Renal cortical epithelial cell (primary cell): ENCODE data around the gene TPO. TPM values are rescaled to one million over a fixed set of nuclear protein-coding genes. Genes with fewer than 3 reads are reported as not detected.

Experiments used
- DNase-seq: peaks from one replicate; pipeline ENCODE4 v3.0.0-alpha.2; 2011; ENCODE audit warnings: low read depth
- total RNA-seq: library from RNA; depleted of rRNA; stranded (reverse); fragments of >200 nt; gene quantifications from 2 replicates; pipeline ENCODE4 v1.2.3, GENCODE V29; 2014

Gene TPO
- total RNA-seq, 1 donor from 2014 or later: not detected

DNA sequence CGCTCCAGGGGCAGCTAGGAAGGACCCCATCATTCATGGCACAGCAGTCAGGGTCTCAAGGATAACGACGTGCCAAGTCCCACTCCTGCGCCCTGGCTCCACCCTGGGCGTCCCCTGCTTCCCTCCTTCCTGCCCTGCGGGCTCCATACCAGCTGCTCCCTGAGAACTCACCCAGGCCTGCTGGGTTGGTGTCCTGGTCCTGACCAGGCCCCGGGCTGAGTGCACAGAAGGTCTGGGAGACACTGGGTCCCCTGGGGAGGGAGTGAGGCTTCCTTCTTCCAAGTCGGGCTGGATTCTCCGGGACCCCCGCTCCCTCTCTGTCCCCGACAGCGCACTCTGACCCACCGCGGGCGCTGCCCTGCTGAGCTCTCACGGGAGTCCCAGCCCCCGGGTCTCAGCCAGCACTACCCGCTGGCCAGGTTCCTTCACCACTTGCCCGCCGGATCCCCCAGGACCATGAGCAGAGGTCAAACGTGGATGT lies 170.8 kb downstream of the TPO start:
- no peak for DNase-seq

DNA sequence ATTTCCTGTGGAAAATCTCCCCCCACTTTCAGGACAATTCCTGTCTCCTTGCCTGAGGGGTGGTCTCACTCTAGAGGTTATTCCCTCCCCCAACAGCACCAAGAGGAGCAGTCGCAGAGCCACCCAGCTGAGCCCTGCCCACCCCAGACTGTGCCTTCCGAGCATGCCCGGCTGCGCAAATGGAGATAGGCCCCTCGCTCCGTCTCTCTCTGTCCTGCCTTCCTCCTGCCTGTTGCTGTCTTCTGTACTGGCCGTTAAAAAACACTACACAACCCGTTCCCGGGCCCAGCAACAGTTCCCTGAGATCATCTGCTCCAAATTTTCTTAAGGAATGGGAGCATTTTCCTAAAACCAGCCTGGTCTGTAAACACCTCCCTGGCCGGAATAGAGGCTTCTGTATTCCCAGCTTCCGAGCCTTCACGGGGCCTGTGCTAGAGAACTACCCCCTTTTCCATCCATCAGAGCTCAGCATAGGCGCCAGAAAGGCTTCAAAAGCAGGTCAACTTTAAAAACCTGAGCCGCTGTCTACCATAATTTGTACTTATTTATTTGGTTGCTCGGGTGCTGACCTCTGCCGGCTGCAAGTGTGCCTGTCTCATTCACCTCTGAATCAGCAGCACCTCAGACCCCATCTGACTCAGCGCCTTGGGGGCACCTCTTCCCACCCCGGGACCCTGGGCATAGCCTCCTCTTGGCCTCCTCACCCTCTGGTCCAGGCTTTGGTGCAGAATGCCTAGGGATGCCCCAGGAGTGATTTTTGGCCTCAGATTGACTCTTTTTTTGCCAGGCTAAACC lies 171.6 kb downstream of the TPO start:
- DNase-seq: no peak

DNA sequence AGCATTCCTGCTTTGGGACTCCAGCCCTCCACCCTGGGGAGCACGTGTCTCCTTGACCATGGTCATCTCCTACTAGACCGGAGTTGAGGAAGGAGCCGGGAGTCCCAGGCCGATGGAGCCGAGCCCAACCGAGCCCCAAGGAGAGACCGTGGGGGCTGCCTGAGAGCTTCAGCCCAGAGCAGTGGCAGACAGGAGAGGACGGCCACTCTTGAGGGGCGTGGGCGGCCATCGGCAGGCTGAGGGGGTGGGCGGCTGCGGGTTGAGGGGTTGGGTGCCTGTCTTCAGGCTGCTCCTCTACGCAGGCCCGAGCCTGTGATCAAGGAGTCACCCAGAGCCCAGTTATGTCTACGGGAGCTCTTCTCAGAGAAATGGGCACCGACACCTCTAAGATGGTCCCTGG lies 172.4 kb downstream of the TPO start:
- no peak for DNase-seq

DNA sequence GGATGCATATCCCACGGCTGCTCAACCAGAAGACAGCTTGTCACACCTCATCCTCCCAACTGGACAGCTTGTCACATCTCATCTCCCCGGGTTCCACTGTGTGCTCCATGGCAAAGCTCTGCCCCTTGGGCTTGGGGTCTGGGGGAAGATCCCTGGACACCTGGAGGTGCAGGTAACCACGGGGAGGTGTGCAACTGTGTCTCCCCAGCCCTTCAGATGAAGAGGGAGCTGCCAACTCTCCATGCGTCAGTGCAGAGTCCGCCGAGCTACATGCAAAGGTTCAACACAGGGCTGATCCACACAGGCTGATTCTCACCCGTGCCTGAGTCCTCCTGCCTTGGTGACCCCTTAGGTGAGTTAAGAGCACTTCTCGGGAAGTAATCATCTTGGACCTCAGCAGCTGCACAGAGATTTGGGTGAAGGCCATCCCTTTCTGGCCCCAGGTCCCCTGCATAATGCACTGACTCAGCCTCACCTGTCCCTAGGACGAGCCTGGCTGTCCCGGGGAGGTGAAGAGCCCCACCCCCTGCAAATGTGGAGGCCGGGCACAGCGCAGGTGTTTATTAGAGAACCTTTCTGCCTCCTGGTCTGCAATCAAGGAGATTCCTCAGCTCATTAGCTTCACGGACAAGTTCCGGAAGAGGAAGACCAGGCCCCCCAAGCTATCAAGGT lies 173.1 kb downstream of the TPO start:
- DNase-seq: no peak

- DNase-seq: peak; percentile 25
Observed at GRCh38 chr2:1586923-1587840, 173.9 kb downstream of the TPO start.

GRCh38 chr2:1588051-1588977 lies 175.1 kb downstream of the TPO start:
- no peak for DNase-seq

DNA sequence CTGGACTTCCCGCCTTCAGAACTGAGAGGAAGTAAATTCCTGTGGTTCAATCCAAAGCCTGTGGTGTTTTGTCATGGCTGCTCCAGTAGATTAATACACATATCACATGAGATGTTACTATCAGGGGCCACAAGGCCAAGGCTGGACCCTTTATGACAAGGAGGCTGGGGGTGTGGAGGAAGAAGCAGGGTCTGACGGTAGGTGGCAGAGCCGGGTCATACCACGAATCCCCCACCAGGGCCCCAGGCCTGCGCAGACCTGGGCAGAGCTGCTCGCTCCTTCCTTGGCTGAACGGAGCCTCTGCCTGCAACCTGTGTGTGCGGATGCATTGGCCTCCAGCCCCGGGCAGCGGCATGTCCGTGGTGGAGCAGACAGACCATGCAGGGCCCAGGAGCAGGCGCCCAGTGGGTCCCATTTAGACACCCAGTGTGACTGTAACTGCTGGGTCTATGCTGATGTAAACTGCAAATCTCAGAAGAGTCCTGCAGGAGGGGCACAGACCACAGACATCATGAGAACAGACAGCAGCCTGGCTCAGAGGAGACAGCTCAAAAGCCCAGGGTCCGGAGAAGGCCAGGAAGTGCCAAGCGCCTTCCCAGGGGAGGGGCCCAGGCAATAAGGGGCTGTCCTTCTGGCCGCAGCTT lies 175.8 kb downstream of the TPO start:
- DNase-seq: no peak

DNA sequence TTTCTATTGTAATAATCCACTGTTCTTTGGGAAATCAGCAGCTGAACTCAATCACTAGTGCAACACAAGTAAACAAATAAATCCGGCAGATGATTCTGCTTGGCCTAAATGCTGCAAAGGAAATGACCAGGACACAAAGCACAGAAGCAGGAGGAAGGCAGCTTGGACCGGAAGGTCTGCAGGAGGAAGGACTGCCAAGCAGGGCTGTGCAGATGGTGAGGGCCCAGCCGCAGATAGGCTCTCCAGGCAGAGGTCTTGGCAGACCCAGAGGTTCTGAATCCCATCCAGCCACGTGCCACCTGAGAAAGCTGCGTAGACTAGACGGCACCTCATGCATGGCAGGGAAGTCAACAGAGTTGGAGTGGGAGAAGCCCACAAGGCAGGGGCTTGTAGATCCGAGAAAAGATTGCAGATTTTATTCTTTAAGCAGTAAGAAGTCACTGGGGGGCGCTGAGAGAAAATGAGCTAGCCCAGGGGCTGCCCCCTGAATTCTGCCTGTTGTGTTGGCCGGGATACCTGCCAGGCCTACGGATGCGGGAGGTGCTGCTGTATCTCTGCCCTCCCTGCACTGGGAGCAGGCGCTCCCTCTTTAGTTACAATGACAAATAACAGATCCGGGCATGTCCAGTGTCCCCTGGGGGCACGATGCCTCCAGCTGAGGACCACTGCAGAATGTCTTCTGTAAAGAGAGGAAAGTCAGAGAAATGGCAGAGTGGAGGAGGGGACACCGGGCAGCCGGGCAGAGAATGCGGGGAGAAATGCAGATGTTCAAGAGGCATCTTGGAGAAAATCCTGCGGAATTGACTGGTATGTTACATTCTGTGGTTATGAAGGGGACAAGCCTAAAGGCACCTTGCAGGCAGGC lies 177.6 kb downstream of the TPO start:
- DNase-seq: no peak

- DNase-seq: no peak
Observed at GRCh38 chr2:1591461-1591770, 178.2 kb downstream of the TPO start.
